ENCODE results near the gene MAGOH. TPM values are rescaled to one million over a fixed set of nuclear protein-coding genes. Genes with fewer than 3 reads are reported as not detected.

The MAGOH gene
- total and polyA plus RNA-seq, 4 donors: 16.4 to 32.5 (median 26.5) TPM

DNA sequence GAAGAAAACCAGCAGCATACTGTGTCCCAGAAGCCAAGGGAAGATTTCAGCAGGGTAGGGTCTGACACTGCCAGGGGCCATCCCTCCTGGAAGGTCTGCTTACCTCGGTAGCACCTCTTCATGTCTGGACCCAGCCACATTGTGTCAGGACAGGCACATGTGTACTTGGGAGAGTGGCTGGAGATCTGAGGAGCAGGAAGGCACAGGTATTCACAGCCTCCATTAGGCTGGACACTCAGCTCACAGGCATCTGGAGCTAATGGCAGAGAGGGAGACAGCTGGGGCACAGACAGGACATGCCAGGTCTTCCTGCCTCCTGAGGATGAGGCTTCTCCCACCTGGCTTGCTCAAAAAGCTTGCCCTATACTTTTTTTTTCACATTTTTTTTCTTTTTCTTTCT lies 19.9 kb upstream of the MAGOH start (continued):
- TF ChIP-seq HNF4A (conservative IDR thresholded peaks at IDR 0.05) (no peak), EGR1 (IDR thresholded peaks at IDR 0.05; ENCODE audit: low read depth in 2 of 2) (no peak), NR2F2 (IDR thresholded peaks at IDR 0.05) (no peak), TAF1 (conservative IDR thresholded peaks at IDR 0.05) (no peak), FOXA1 (IDR thresholded peaks at IDR 0.05) (no peak), FOXA2 (IDR thresholded peaks at IDR 0.05) (no peak)
- TF ChIP-seq, protein P1, sequence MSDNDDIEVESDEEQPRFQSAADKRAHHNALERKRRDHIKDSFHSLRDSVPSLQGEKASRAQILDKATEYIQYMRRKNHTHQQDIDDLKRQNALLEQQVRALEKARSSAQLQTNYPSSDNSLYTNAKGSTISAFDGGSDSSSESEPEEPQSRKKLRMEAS (IDR thresholded peaks at IDR 0.05): no peak

DNA sequence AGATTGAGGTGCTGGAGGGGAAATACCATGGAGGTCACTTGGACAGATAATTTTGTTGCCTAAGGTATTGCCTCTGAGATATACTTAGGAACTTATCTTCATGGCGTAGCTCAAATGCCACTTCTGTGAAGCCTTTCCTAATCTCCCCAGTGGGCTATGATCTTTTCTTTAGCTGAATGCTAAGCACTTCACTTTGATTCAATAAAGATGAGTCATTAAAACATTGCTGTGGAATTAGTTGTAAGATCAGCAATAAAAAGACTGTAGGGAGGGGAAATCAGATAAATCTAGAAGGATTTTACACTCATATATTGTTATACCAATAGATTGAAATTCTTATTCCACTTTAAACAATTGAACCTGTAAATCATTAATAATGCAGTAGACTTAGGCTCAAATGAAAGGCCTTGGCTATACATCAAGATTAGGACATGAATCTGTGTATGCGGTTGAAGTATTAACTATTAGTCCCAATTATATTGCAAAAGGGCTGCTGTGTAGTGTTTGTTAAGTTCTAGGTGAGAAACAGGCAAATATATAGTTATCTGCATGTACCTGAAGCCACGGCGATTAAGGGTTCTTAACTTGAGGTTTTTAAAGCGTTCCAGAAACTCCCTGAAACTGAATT lies 19.2 kb upstream of the MAGOH start:
- H3K27me3 ChIP-seq (ENCODE audit: control insufficient read depth in 4 of 4, insufficient read depth in 4 of 4, low read length in 3 of 4): peaks cover 0 to 2% (median 0%) of the 10 kb centered on the region in 4 donors
- no peak overlapping the region for H3K27ac ChIP-seq (ENCODE audit: low read depth in 1 of 2, low read length in 2 of 2)
- no peak for DNase-seq (ENCODE audit: low spot score)
- H3K9ac ChIP-seq (ENCODE audit: low read depth in 1 of 2, low read length in 2 of 2): no peak overlapping the region
- H3K4me3 ChIP-seq (ENCODE audit: low read depth in 1 of 3, low read length in 3 of 3): no peak overlapping the region
- WGBS: 90% methylated on average over 5 of the region's 5 CpGs
- H3K36me3 ChIP-seq (ENCODE audit: control insufficient read depth in 4 of 4, insufficient read depth in 3 of 4, low read depth in 1 of 4, low read length in 3 of 4): no peaks in the 10 kb centered on the region
- TF ChIP-seq JUND (IDR thresholded peaks at IDR 0.05) (no peak), YY1 (IDR thresholded peaks at IDR 0.05) (no peak), RXRA (IDR thresholded peaks at IDR 0.05) (no peak), HNF4G (IDR thresholded peaks at IDR 0.05) (no peak), FOXA1 (IDR thresholded peaks at IDR 0.05) (no peak), HNF4A (conservative IDR thresholded peaks at IDR 0.05) (no peak), SP1 (IDR thresholded peaks at IDR 0.05) (no peak)
- TF ChIP-seq, protein P2, sequence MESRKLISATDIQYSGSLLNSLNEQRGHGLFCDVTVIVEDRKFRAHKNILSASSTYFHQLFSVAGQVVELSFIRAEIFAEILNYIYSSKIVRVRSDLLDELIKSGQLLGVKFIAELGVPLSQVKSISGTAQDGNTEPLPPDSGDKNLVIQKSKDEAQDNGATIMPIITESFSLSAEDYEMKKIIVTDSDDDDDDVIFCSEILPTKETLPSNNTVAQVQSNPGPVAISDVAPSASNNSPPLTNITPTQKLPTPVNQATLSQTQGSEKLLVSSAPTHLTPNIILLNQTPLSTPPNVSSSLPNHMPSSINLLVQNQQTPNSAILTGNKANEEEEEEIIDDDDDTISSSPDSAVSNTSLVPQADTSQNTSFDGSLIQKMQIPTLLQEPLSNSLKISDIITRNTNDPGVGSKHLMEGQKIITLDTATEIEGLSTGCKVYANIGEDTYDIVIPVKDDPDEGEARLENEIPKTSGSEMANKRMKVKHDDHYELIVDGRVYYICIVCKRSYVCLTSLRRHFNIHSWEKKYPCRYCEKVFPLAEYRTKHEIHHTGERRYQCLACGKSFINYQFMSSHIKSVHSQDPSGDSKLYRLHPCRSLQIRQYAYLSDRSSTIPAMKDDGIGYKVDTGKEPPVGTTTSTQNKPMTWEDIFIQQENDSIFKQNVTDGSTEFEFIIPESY (IDR thresholded peaks at IDR 0.05): no peak
- TF ChIP-seq, protein P3, sequence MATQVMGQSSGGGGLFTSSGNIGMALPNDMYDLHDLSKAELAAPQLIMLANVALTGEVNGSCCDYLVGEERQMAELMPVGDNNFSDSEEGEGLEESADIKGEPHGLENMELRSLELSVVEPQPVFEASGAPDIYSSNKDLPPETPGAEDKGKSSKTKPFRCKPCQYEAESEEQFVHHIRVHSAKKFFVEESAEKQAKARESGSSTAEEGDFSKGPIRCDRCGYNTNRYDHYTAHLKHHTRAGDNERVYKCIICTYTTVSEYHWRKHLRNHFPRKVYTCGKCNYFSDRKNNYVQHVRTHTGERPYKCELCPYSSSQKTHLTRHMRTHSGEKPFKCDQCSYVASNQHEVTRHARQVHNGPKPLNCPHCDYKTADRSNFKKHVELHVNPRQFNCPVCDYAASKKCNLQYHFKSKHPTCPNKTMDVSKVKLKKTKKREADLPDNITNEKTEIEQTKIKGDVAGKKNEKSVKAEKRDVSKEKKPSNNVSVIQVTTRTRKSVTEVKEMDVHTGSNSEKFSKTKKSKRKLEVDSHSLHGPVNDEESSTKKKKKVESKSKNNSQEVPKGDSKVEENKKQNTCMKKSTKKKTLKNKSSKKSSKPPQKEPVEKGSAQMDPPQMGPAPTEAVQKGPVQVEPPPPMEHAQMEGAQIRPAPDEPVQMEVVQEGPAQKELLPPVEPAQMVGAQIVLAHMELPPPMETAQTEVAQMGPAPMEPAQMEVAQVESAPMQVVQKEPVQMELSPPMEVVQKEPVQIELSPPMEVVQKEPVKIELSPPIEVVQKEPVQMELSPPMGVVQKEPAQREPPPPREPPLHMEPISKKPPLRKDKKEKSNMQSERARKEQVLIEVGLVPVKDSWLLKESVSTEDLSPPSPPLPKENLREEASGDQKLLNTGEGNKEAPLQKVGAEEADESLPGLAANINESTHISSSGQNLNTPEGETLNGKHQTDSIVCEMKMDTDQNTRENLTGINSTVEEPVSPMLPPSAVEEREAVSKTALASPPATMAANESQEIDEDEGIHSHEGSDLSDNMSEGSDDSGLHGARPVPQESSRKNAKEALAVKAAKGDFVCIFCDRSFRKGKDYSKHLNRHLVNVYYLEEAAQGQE (IDR thresholded peaks at IDR 0.05): no peak
- no peaks in the 10 kb centered on the region for H3K4me1 ChIP-seq (ENCODE audit: control insufficient read depth in 4 of 4, insufficient read depth in 4 of 4, low read length in 3 of 4)
- H3K9me3 ChIP-seq (ENCODE audit: control insufficient read depth in 4 of 4, low read length in 3 of 4): no peaks in the 10 kb centered on the region

DNA sequence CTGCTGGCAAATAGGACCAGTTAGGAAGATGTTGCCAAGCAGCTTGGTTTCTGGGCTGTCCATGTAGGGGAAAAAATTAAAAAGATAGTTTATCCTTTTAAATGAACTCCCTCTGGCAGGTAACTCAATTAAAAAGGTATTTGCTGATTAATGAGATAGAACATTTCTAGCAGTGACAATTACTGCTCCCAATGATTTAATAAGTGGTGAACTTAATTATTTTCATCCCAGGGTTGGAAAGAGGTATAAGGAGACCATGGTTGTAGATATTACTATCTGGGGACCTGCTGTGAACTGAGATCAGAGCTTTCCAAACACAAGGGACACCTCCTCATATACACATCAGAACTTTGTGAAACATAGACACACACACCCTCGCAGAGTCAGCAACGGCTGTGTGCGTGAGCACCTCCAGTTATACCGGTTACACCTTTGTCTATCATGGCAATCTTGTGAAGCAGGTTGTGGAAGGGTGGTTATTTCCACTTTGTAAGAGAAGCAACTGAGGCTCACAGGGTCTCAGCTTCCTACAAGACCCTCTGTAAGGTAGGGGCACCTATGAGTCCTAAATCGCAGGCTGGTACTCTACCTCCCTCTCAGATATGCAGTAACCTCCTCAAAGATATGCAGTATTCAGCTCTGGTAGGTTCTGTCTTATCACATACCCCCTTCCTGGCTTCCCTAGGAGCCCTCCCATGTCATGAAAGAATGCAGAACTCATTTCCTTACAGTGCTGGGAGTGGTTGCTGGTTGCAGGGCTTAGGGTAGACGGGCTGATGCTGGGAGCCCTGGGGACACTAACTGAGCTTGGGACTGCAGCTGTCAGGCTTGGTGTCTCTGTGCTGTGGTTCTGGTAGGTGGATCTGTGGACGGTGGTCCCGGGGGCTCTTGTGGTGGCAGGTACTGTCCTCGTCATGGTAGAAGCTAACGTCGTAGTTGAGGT lies 18.5 kb upstream of the MAGOH start:
- no peaks in the 10 kb centered on the region for H3K9me3 ChIP-seq (ENCODE audit: control insufficient read depth in 4 of 4, low read length in 3 of 4)
- H3K9ac ChIP-seq (ENCODE audit: low read depth in 1 of 2, low read length in 2 of 2): no peak overlapping the region
- H3K4me1 ChIP-seq (ENCODE audit: control insufficient read depth in 4 of 4, insufficient read depth in 4 of 4, low read length in 3 of 4): no peaks in the 10 kb centered on the region
- H3K27ac ChIP-seq (ENCODE audit: low read depth in 1 of 2, low read length in 2 of 2): no peak overlapping the region
- no peak overlapping the region for H3K4me3 ChIP-seq (ENCODE audit: low read depth in 1 of 3, low read length in 3 of 3)
- TF ChIP-seq YY1 (IDR thresholded peaks at IDR 0.05) (no peak), EGR1 (IDR thresholded peaks at IDR 0.05; ENCODE audit: low read depth in 2 of 2) (no peak), GABPA (IDR thresholded peaks at IDR 0.05 in 1 of 2, conservative IDR thresholded peaks at IDR 0.05 in 1 of 2) (no peak), RXRA (IDR thresholded peaks at IDR 0.05) (no peak), RAD21 (IDR thresholded peaks at IDR 0.05) (no peak)
- no peaks in the 10 kb centered on the region for H3K36me3 ChIP-seq (ENCODE audit: control insufficient read depth in 4 of 4, insufficient read depth in 3 of 4, low read depth in 1 of 4, low read length in 3 of 4)
- DNase-seq (ENCODE audit: low spot score): no peak
- WGBS: 88% methylated on average over 11 of the region's 11 CpGs
- H3K27me3 ChIP-seq (ENCODE audit: control insufficient read depth in 4 of 4, insufficient read depth in 4 of 4, low read length in 3 of 4): peaks cover 0 to 2% (median 0%) of the 10 kb centered on the region in 4 donors
